Stimulated activated CD8-positive, alpha-beta memory T cell treated with anti-CD3 and anti-CD28 coated beads, Interleukin-4, amount 100 ng/mL, for 48 hours (primary cell): Measurements from ENCODE around the gene DNAL4.

Experiments used
- DNase-seq: peaks from one replicate; pipeline ENCODE4 v3.0.0-alpha.2; 2020

The DNAL4 gene

GRCh38 chr22:38784035-38784434 is 9.9 kb downstream of the DNAL4 start:
- DNase-seq: no peak

- no peak for DNase-seq
Observed at GRCh38 chr22:38783095-38783615, 10.8 kb downstream of the DNAL4 start.

GRCh38 chr22:38782402-38783094 is 11.4 kb downstream of the DNAL4 start:
- no peak for DNase-seq

GRCh38 chr22:38781033-38781432 is 12.9 kb downstream of the DNAL4 start:
- no peak for DNase-seq

GRCh38 chr22:38777087-38777671 is 16.8 kb downstream of the DNAL4 start:
- no peak for DNase-seq

GRCh38 chr22:38776086-38776485 is 17.9 kb downstream of the DNAL4 start:
- DNase-seq: no peak

GRCh38 chr22:38775656-38776055 is 18.3 kb downstream of the DNAL4 start:
- DNase-seq: no peak

GRCh38 chr22:38774496-38775166 is 19.3 kb downstream of the DNAL4 start:
- DNase-seq: no peak

GRCh38 chr22:38773363-38773946 is 20.5 kb downstream of the DNAL4 start:
- DNase-seq: no peak

- no peak for DNase-seq
Observed at GRCh38 chr22:38772623-38772873, 21.4 kb downstream of the DNAL4 start.

- DNase-seq: no peak
Observed at GRCh38 chr22:38770257-38770949, 23.5 kb downstream of the DNAL4 start.

- DNase-seq: no peak
Observed at GRCh38 chr22:38768036-38768435, 25.9 kb downstream of the DNAL4 start.

- DNase-seq: no peak
Observed at GRCh38 chr22:38767313-38767712, 26.6 kb downstream of the DNAL4 start.

- DNase-seq: peak; percentile 57
Observed at GRCh38 chr22:38766076-38766777, 27.7 kb downstream of the DNAL4 start.

GRCh38 chr22:38762551-38762983 is 31.4 kb downstream of the DNAL4 start:
- DNase-seq: no peak

- no peak for DNase-seq
Observed at GRCh38 chr22:38761202-38762162, 32.5 kb downstream of the DNAL4 start.

- DNase-seq: no peak
Observed at GRCh38 chr22:38760477-38761201, 33.3 kb downstream of the DNAL4 start.

- DNase-seq: no peak
Observed at GRCh38 chr22:38759005-38759404, 34.9 kb downstream of the DNAL4 start.

GRCh38 chr22:38758276-38758945 is 35.5 kb downstream of the DNAL4 start:
- peak; percentile 80 for DNase-seq

GRCh38 chr22:38757464-38757757 is 36.5 kb downstream of the DNAL4 start:
- no peak for DNase-seq
